ENCODE results near the gene RAP1GDS1. TPM values are rescaled to one million over a fixed set of nuclear protein-coding genes. Genes with fewer than 3 reads are reported as not detected.

RAP1GDS1 gene
- 14.0 TPM for total RNA-seq
- long read RNA-seq, partial matches to known transcripts, result 0 of 13 reads
- long read RNA-seq, other reads (novel, unspliced or antisense), result 4 of 13 reads

- intact Hi-C loops (cut with DNase I), result loop anchor here (1.0 to 10.0 kb wide), 4 partner anchors 62 to 737 kb away; partner anchors contain the start of genes METAP1 and STPG2
- DNase-seq (ENCODE audit: missing footprints), result peak; percentile 97
- ATAC-seq, result peak; percentile 99
Observed at GRCh38 chr4:98260579-98261404, at the start of gene RAP1GDS1. Gene RAP1GDS1, plus strand, starts transcription at chr4:98261384. Its CDS starts 182 bp downstream, at chr4:98261566.

GRCh38 chr4:98222306-98222705, 38.9 kb upstream of the RAP1GDS1 start:
- no peak for DNase-seq (ENCODE audit: missing footprints)
- intact Hi-C loops (cut with DNase I), result no loop called here
- ATAC-seq, result no peak

GRCh38 chr4:98226396-98226795, 34.8 kb upstream of the RAP1GDS1 start:
- no peak for ATAC-seq
- no peak for DNase-seq (ENCODE audit: missing footprints)

GRCh38 chr4:98230961-98231360, 30.2 kb upstream of the RAP1GDS1 start:
- DNase-seq (ENCODE audit: missing footprints), result no peak
- ATAC-seq, result no peak
- intact Hi-C loops (cut with DNase I), result no loop called here

More at GRCh38 chr4:98226396-98226795, 34.8 kb upstream of the RAP1GDS1 start:
- intact Hi-C loops (cut with DNase I), result no loop called here

- DNase-seq (ENCODE audit: missing footprints) (no peak), ATAC-seq (no peak)
- intact Hi-C loops (cut with DNase I), result no loop called here
Observed at GRCh38 chr4:98232202-98232601, 29.0 kb upstream of the RAP1GDS1 start.

- intact Hi-C loops (cut with DNase I), result no loop called here
- DNase-seq (ENCODE audit: missing footprints), result no peak
- no peak for ATAC-seq
Observed at GRCh38 chr4:98237204-98237603, 24.0 kb upstream of the RAP1GDS1 start.

- ATAC-seq, result no peak
- DNase-seq (ENCODE audit: missing footprints), result no peak
- intact Hi-C loops (cut with DNase I), result no loop called here
Observed at GRCh38 chr4:98242063-98242462, 19.1 kb upstream of the RAP1GDS1 start.

- no peak for DNase-seq (ENCODE audit: missing footprints)
- intact Hi-C loops (cut with DNase I), result no loop called here
- no peak for ATAC-seq
Observed at GRCh38 chr4:98242538-98242937, 18.6 kb upstream of the RAP1GDS1 start.

- no peak for ATAC-seq
- no peak for DNase-seq (ENCODE audit: missing footprints)
- intact Hi-C loops (cut with DNase I), result no loop called here
Observed at GRCh38 chr4:98245226-98245625, 16.0 kb upstream of the RAP1GDS1 start.

- DNase-seq (ENCODE audit: missing footprints) (no peak), ATAC-seq (no peak)
- intact Hi-C loops (cut with DNase I), result no loop called here
Observed at GRCh38 chr4:98248934-98249333, 12.2 kb upstream of the RAP1GDS1 start.

- ATAC-seq, result no peak
- DNase-seq (ENCODE audit: missing footprints), result no peak
- intact Hi-C loops (cut with DNase I), result no loop called here
Observed at GRCh38 chr4:98249831-98250230, 11.4 kb upstream of the RAP1GDS1 start.

- intact Hi-C loops (cut with DNase I), result no loop called here
- DNase-seq (ENCODE audit: missing footprints) (no peak), ATAC-seq (no peak)
Observed at GRCh38 chr4:98253499-98253898, 7.7 kb upstream of the RAP1GDS1 start.

GRCh38 chr4:98260047-98260578, 1.1 kb upstream of the RAP1GDS1 start:
- intact Hi-C loops (cut with DNase I), result loop anchor here (2.0 to 10.0 kb wide), 3 partner anchors 61 to 737 kb away; partner anchors contain the start of gene METAP1
- peak; percentile 79 for DNase-seq (ENCODE audit: missing footprints)
- peak; percentile 28 for ATAC-seq

GRCh38 chr4:98261405-98262291, 464 bp downstream of the RAP1GDS1 start:
- intact Hi-C loops (cut with DNase I), result loop anchor here (1.0 to 10.0 kb wide), 4 partner anchors 63 to 736 kb away; partner anchors contain the start of genes METAP1 and STPG2
- ATAC-seq (no peak), DNase-seq (ENCODE audit: missing footprints) (peak; percentile 78)

GRCh38 chr4:98262431-98262830, 1.2 kb downstream of the RAP1GDS1 start:
- intact Hi-C loops (cut with DNase I), result loop anchor here (5.0 to 10.0 kb wide), 2 partner anchors 92 to 735 kb away; partner anchors contain the start of gene METAP1
- no peak for ATAC-seq
- DNase-seq (ENCODE audit: missing footprints), result no peak

GRCh38 chr4:98267498-98267897, 6.3 kb downstream of the RAP1GDS1 start:
- intact Hi-C loops (cut with DNase I), result loop anchor here (10.0 kb wide), 1 partner anchor 87 kb away; no protein-coding TSS in a partner anchor
- ATAC-seq (no peak), DNase-seq (ENCODE audit: missing footprints) (no peak)

GRCh38 chr4:98275145-98275544, 14.0 kb downstream of the RAP1GDS1 start:
- ATAC-seq, result no peak
- intact Hi-C loops (cut with DNase I), result no loop called here
- DNase-seq (ENCODE audit: missing footprints), result no peak

- no peak for DNase-seq (ENCODE audit: missing footprints)
- intact Hi-C loops (cut with DNase I), result no loop called here
- no peak for ATAC-seq
Observed at GRCh38 chr4:98283219-98284189, 22.3 kb downstream of the RAP1GDS1 start.

Measured in Right ventricle myocardium inferior (tissue), 1 donor.